GM10847 (cell line): ENCODE data around the gene CYYR1.

Source experiments
- POLR2A ChIP-seq: IDR thresholded peaks from 2 replicates; pipeline ENCODE4 v1.6.1; 2011; ENCODE audit not compliant: insufficient read length; ENCODE audit errors: extremely low read depth

The CYYR1 gene

DNA sequence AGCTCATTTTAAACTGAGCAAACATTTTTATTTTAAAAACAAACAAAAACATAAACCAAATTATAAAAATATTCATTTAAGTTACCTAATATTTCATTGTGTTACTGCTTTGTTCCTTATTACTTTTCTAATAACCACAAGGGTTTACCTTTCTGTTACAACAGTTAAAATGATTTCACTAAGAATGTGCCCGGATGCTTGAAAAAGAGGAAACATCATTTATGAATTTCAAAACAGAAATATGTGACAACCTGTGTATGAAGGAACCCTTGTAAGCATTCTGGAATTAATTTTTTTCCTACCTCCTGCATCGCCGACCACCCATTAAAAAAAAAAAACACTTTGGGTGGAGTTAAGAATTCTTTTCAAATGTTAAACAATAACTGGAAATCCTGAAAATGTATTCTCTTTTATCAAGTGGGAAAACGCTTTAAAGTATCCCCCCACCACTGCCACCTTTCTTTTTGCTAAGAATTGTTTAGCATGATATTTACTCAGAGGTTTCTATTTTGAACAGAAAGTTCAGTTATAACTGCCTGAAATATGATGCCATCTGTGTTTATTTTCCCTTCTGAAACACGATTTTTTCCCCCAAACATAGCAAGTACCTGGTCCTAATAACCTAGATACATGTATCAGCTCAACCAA lies 9.1 kb downstream of the CYYR1 start:
- no peak for TF ChIP-seq POLR2A

- no peak for TF ChIP-seq POLR2A
Measured at GRCh38 chr21:26560612-26561011, 12.5 kb downstream of the CYYR1 start.

DNA sequence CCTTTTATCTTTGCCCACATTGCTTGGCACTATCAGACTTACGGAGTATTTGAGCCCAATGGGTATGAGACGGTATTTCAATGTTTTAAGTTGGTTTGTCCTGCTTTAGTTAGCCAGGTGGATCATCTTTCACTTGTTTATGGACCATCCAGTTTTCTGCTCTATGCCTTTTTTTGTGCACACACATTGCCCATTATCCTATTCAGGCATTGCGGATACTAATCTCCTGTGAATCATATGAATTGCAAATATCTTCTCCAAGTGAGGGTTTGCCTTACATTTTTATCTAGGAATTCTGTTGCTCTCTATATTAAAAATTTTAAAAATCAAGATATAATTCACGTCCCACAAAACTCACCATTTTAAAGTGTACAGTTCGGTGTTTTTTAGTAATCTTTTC lies 14.0 kb downstream of the CYYR1 start:
- no peak for TF ChIP-seq POLR2A

DNA sequence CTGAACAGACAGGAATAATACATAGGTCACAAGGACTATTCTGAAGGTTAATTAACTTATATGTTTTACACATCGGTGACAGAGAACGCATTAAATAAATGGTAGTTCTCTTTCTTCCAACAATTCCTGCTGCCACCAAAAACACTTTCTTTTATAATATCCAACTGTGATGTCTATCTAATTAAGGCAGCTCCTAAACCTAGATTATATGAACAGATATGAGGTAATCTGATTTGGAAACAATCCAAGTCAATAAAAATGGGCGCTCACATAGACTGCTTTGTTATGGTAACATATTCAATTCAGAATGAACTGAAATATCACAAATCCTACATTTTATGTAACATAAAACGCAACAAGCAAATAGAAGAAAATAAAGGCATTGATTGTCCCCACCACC lies 16.0 kb downstream of the CYYR1 start:
- no peak for TF ChIP-seq POLR2A

DNA sequence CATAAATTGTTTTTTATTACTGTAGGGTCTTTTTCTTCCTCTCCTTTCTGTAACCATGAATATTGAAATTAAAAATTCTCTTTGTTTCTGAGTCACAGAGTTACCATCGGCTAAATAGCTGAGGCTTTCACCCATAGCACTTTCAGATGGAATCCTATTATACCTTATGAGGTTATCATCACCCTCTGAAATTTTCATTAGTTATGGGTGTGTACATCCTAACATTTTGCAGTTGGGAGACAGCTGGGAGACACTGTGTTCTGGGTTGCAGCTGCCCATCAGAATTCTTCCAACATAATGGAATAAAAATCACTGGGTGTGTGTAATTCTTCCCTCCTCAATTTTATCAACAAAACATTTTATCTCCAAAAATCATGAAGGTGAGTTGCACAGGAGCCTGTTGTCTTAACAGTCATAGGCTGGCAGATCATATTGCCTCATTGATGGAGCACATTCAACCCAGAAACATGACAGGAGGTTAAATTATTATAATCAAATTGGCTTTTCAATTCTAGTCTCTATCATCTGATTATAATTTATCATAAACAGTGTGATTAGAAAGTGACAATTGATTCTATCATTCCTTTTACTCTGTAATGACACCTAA lies 17.4 kb downstream of the CYYR1 start:
- no peak for TF ChIP-seq POLR2A

DNA sequence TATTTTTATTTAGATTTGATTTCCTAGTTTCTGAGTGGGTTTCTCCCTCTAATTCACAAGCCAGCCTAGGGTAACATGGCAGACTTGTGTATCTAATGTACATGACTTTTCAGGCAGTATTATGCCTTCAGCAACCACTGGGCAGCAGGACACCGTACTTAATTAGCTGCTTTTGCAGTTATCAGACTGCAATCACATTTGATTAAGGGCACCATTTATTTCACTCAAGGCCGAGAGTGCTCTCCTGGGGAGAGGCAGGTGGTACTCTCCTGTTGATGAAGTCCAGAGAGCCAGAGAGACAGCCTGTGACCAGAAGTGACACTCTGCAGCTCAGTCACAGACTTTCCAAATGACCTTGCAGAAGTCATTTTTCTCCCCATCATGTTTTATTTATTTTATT lies 18.7 kb downstream of the CYYR1 start:
- TF ChIP-seq POLR2A: no peak

DNA sequence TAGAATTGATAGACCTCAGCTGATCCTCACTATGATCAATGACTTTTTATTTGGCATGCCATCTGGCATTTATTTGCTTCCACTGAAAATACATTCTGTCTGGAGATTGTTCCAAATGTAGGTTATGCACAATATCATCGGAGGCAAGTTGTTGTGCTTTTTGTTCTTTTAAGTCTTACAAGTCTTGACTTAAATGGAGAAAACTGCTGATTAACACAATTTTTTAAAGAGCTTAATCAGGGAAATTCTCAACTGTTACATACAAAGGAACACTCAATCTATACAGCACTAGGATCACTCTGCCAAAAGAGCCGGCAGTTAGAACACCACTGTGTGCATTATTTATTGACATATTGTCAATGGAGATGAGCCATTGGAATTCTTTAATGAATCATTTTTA lies 19.2 kb downstream of the CYYR1 start:
- no peak for TF ChIP-seq POLR2A

DNA sequence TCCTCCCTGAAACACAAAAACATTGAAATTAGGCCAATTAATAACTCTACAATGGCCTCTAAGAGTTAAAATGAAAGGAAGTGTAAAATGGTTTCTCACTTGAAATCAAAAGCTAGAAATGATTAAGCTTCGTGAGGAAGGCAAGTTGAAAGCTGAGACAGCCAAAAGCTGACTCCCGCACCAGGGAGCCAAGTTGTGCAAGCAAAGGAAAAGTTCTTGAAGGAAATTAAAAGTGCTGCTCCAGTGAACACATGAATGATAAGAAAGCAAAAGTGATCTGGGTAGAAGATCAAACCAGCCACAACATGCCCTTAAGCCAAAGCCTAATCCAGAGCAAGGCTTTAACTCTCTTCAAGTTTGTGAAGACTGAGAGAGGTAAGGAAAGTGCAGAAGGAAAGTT lies 22.8 kb downstream of the CYYR1 start:
- TF ChIP-seq POLR2A: no peak

- no peak for TF ChIP-seq POLR2A
Measured at GRCh38 chr21:26546446-26547097, 26.5 kb downstream of the CYYR1 start.

DNA sequence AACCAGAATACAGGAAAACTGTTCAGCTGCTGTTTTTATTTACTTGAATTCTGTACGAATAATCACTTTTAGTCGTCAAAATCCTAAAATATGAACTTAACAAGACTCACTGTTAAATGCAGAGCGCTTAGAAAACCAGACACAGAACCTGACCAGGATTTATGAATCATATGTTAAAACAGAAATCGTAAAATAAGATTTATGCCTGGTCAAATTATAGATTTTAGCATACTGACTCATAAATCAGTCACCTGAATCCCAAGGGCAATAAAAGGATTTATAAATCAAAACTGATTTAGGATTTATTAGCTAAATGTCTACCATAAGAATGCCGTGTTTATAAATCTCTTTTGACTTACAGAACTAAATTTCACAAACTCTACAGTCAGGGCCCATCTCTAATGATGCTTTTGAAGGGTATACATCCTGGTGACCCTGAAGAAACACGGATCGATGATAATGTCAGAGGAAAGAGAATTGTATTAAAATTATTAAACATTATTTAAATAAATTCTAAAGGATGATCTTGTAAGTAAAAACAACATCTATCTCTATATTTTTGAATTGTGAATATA lies 28.8 kb downstream of the CYYR1 start:
- TF ChIP-seq POLR2A: no peak

- TF ChIP-seq POLR2A: no peak
Measured at GRCh38 chr21:26540651-26541050, 32.4 kb downstream of the CYYR1 start.

- TF ChIP-seq POLR2A: no peak
Measured at GRCh38 chr21:26539566-26539965, 33.5 kb downstream of the CYYR1 start.

DNA sequence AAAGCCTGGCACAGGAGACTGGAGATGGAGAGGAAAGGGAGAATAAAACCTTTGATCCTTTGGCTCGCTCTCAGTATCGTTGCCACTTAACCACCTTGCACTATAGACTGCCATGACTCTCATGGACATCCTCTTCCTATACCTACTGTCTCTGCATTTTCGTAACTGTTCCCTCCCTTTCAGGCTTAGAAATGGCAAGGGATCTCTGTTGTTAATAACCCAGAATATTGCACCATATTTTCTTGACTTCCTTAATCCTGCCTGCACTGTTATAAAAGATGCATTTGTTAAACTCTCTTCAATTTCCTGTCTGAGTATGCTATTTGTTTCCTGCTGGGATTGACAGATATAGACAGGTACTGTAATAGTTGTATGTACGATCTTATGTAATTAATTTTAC lies 38.6 kb downstream of the CYYR1 start:
- no peak for TF ChIP-seq POLR2A

DNA sequence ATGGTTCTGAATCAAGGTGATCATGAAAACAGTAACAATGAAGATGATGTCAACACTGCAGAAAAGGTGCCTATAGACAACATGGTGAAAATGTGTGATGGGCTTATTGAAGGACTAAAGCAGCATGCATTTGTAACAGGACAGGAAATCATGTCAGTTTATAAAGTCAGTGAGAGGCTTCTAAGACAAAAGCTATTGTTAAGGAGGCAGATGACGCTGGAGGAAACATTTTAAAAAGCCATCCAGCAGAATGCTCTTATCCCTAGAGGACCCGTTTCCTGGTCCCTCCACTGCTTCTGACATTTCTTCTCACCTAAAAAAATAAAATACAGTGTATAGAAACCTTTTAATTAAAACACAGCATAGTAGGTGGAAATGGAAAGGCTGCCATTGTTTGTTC lies 40.9 kb downstream of the CYYR1 start:
- no peak for TF ChIP-seq POLR2A

DNA sequence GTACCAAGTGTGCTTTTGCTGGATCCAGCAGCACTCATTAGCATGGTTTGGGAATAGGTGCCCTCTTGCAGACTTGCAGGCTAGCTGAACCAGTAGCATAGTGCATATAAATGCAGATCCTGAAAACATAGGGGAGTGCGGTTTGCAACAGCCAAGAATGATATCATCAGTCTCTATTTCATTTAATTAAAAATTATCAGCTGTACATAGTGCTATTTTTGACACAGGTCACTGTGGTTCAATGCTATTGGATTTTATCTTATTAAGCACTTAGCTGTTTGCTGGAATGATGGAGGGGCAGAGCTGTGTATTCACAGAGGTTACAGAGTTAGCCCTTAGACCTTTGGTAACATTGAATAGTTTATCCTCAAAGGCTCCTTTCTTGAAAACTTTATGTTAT lies 43.6 kb downstream of the CYYR1 start:
- no peak for TF ChIP-seq POLR2A

DNA sequence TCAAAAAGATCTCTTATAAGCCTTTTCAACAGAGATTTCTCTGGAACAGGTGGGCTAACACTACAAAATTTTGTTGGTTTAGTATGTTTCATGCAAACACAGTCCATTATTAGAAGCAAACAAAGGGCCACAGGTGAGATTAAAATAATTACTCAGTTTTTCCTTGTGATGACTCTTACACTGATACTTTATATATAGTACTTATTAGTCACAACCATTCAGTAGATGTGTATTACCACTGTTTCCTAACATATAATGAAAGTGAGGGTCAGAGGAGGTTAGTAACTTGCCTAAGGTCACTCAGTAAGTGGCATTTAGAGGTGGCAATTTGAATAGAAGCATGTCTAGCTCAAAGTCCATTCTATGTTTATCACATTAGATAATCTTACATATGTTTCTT lies 44.2 kb downstream of the CYYR1 start:
- no peak for TF ChIP-seq POLR2A
